C4-2B (cell line): Measurements from ENCODE around the gene GMPS.
"Not testable (repeated sequence)": the region's sequence is repeated elsewhere in the genome, so short reads cannot be mapped to it uniquely, and the experiment has no call there.

Source experiments
- H3K27ac ChIP-seq: fragments of 450-650 bp; 2 replicates; pipeline ENCODE4 v1.5.1; 2017
- ZFX ChIP-seq: fragments of 450-650 bp; IDR thresholded peaks from 2 replicates; pipeline ENCODE4 v1.6.1; 2017
- TF ChIP-seq, protein P1 (sequence below): fragments of 450-650 bp; conservative IDR thresholded peaks from 2 replicates; pipeline ENCODE4 v1.5.1; 2017; ENCODE audit warnings: mild to moderate bottlenecking

The GMPS gene

GRCh38 chr3:155949453-155950217 is 79.2 kb downstream of the GMPS start:
- no peak for TF ChIP-seq ZFX
- TF ChIP-seq, protein P1, sequence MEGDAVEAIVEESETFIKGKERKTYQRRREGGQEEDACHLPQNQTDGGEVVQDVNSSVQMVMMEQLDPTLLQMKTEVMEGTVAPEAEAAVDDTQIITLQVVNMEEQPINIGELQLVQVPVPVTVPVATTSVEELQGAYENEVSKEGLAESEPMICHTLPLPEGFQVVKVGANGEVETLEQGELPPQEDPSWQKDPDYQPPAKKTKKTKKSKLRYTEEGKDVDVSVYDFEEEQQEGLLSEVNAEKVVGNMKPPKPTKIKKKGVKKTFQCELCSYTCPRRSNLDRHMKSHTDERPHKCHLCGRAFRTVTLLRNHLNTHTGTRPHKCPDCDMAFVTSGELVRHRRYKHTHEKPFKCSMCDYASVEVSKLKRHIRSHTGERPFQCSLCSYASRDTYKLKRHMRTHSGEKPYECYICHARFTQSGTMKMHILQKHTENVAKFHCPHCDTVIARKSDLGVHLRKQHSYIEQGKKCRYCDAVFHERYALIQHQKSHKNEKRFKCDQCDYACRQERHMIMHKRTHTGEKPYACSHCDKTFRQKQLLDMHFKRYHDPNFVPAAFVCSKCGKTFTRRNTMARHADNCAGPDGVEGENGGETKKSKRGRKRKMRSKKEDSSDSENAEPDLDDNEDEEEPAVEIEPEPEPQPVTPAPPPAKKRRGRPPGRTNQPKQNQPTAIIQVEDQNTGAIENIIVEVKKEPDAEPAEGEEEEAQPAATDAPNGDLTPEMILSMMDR, result no peak
- no peak overlapping the region for H3K27ac ChIP-seq

DNA sequence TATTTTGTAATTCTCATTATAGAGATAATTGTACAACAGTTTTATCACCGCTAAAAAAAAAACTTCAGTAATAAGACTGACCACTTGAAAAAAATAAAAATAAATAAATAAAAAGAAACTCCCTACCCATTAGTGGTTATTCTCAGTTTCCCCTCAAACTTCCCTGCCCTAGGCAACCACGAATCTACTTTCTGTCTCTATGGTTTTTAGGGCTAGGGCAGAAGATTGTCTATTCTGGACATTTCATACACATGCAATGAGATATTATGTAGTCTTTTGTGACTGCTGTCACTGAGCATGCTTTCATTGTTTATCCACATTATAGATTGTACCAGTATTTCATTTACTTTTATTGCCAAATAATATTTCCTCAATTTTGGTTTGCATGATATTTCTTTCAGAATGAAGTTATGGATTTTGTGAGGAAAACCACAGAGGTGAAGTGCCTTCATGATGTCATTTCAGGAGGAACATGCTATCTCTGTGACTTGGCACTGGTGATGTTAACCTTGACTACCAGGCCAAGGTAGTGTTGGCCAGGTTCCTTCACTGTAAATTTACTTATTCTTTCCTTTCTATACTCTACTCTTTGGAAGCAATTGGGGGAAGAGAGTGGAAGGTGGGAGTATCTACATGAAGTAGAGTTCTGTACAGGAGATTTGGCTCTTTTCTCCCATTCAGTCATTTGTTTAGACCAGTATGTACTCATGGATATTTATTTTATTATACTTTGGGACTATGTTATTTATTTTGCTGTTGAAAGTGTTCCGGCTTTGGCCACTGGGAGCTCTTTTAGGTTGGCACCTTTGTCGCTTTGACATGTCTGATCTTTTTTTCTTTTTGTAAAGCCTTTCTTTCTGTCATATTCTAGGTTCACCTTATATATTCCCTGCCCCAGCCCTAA is 86.3 kb downstream of the GMPS start:
- TF ChIP-seq, protein P1, result peak; percentile 62
- TF ChIP-seq ZFX, result no peak

DNA sequence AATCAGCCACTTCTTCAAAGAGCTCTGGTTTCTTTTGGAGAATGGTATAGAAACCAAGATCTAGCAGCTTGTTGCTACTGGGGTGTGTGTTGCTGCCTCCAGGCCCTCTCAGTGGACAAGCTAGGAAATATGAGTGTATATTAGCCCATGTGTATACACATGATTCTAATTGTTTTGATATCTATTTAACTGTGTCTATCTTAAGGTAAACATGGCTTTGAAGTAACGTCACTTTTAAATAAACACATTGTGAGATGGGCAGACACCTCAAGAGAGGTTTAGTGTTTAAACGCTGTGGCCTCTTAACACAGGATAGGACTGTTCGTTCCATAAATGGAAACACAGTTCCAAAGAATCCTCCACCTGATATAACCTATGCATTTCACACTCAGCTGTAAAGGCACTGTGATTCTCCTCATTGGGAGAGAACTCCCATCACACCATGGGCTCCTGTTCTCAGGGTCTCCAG is 87.0 kb downstream of the GMPS start:
- TF ChIP-seq, protein P1, result peak; percentile 46
- no peak for TF ChIP-seq ZFX
- peak overlapping the region; percentile 27; the same call in 1 of the 2 replicates for H3K27ac ChIP-seq

More for the DNA sequence above, 86.3 kb downstream of the GMPS start:
- H3K27ac ChIP-seq, result peak overlapping the region; percentile 27; the same call in 1 of the 2 replicates

- H3K27ac ChIP-seq, result no peak overlapping the region
- TF ChIP-seq, protein P1, result no peak
- TF ChIP-seq ZFX, result no peak
Measured at GRCh38 chr3:155958676-155959075, 88.2 kb downstream of the GMPS start.

DNA sequence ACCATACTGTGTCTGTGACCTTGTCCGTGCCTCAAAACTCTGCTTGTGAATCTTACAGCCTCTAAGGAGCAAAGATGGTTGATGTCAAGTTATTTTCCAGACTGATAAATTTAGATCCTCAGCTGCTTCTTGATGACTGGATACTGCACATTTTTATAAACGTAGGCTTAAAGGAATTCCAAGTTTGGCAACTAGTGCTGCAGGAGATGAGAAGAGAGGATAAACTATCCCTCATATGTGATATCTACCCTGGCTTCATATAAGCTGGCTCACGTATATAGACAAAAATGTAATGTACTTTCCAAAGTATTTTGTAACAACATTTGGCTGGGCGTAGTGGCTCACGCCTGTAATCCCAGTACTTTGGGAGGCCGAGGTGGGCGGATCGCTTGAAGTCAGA is 89.6 kb downstream of the GMPS start:
- TF ChIP-seq ZFX, result no peak
- TF ChIP-seq, protein P1, result no peak
- no peak overlapping the region for H3K27ac ChIP-seq

GRCh38 chr3:155961044-155961443 is 90.6 kb downstream of the GMPS start:
- not testable (repeated sequence) for H3K27ac ChIP-seq

GRCh38 chr3:155963570-155963969 is 93.1 kb downstream of the GMPS start:
- H3K27ac ChIP-seq, result no peak overlapping the region
- TF ChIP-seq, protein P1, result no peak
- no peak for TF ChIP-seq ZFX
